ENCODE results near the gene ALG8.

DNA sequence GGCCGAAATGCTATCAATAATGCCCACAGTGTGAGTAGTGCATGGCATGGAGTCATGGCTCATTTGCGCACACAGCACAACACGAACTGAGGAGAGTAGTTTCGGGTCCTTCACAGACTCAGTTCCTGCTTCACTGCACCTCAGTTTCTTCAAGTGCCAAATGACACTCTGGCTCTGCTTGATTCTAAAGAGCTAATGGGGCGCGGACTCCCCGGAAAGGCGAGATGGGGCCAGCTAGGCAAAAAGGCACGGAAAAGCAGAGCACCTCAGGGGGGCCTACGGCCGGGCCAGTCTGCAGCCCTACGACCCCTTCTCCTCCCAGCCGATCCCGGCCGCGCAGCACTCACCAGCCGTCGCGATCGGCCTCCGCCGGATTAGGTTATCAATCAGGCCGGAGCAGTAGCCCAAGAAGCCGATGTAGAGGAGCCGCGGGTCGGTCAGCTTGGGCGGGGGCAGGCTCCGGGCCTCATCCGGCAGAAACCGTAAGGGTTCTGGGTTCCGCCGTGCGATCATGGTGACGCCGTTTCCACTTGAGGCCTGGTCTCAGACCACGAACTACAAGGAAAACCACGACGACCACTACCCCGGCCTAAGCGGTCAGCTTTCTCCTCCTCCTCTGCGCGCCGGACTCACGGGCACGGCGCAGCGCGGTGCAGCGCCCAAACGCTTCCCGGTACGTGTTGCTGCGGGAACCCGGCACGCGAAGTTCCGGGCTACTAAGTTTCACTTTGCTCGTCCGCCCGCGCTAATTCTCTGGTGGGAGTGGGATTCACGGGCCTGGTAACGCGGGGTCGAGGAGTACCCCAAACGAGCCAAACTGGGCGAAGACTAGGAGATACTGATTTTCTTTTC lies 60.0 kb downstream of the ALG8 start, which contains the start of gene NDUFC2:
- TF ChIP-seq, protein P1, sequence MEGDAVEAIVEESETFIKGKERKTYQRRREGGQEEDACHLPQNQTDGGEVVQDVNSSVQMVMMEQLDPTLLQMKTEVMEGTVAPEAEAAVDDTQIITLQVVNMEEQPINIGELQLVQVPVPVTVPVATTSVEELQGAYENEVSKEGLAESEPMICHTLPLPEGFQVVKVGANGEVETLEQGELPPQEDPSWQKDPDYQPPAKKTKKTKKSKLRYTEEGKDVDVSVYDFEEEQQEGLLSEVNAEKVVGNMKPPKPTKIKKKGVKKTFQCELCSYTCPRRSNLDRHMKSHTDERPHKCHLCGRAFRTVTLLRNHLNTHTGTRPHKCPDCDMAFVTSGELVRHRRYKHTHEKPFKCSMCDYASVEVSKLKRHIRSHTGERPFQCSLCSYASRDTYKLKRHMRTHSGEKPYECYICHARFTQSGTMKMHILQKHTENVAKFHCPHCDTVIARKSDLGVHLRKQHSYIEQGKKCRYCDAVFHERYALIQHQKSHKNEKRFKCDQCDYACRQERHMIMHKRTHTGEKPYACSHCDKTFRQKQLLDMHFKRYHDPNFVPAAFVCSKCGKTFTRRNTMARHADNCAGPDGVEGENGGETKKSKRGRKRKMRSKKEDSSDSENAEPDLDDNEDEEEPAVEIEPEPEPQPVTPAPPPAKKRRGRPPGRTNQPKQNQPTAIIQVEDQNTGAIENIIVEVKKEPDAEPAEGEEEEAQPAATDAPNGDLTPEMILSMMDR (IDR thresholded peaks at IDR 0.05), result peak; percentile 6
- TF ChIP-seq EZH2 (IDR thresholded peaks at IDR 0.05), result no peak
